MV-4-11 (cell line): ENCODE data around the gene SHB.

Experiments used
- DNase-seq: peaks from one replicate; lab custom pipeline; 2025; lab: John Stamatoyannopoulos, UW

Gene SHB

DNA sequence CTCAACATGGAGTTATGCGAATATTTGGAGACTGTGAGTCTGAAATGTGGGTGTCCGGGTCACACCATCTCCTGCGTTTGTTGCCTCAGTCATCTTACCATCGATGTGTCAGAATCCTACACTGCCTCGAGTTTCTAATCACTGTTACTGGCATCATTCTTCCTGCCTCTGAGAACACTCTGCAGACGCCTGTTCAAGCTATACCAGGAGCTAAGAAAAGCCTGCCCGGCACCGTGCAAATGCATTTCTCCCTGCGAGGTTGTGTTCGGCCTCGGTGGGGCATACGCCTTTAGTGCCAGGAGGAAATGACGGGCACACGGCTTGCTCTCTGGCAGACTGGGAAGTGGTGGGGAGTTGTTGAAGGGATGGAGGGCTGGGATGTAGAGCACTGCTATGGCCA is 133.9 kb downstream of the SHB start:
- DNase-seq = no peak

DNA sequence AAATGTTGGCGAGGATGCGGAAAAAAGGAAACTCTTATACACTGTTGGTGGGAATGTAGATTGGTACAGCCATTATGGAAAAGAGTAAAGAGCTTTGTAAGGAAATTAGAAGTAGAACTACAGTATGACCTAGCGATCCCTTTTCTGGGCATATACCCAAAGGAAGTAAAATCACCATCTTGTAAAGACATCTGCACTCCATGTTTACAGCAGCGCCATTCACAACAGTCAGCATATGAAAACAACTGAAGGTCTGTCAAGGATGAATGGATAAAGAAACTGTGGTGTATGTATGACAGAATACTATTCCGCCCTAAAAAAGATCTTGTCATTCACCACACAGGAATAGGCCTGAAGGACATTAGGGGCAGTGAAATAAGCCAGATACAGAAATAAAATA is 137.4 kb downstream of the SHB start:
- DNase-seq = no peak

DNA sequence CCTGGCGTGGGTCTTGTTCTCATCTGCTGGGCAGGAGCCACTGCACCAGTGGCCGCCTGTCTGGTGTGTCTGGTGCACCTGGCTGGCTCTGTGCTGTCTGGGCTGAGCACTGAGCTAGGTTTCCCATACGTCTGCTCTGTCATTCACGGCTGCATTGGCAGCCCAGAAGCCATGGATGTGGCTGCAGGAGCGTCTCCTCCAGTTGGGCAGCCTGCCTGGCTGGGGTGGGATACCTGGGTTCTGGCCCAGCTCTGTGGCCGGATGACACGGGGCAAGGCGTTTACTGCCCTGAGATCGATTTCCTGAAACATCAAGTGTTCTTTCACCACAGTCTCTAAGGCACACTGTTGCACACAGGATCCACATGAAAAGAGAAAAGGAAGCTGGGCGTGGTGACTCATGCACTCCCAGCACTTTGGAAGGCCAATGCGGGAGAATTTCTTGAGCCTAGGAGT is 139.6 kb downstream of the SHB start:
- DNase-seq = peak; percentile 76

GRCh38 chr9:37928552-37929430 is 140.2 kb downstream of the SHB start:
- no peak for DNase-seq

DNA sequence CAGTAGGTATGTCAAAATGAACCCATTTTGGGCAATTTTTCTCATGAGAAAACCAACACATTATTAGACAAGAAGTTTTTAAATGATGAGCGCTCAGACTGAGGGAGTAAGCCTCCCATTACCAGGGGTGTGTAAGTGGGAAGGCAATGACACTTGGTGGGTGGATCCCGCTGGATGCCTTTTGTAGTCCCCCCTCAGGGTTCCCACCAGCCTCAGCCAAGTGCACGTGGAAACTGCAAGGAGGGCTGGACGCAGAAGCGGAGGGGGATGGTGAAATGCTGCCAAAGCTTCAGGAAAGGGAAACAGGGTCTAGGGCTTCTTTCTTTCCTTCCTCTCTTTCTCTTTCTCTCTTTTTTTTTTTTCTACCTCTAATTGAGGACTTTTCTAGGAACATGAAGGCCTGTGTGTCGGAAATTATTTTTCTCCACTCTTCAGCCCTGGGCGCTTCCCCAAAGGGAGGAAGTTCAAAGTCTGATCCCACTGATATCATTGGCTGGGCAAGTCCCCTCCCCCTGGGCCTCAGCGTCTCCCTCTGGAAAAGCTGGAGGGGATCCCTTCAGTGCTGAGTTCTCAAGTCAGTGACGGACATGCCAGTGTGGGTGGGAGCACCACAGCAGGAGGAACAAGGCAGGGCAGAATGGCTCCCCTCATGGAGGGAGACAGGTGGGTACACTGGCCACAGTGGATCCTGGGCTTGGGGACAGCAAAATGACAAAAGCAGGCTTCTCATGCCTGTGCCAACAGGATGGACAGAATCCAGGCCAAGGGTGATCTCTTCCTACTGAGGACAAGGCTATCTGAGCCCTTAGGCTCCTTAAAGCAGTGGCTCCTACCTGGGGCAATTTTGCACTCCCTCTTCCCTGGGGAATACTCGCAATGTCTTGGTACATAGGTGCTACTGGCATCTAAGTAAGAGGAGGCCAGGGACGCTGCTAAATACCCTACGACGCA is 141.2 kb downstream of the SHB start:
- no peak for DNase-seq

GRCh38 chr9:37927132-37927531 is 141.9 kb downstream of the SHB start:
- no peak for DNase-seq

GRCh38 chr9:37926737-37927118 is 142.3 kb downstream of the SHB start:
- DNase-seq = peak; percentile 3

GRCh38 chr9:37925786-37926736 is 143.0 kb downstream of the SHB start:
- peak; percentile 79 for DNase-seq

DNA sequence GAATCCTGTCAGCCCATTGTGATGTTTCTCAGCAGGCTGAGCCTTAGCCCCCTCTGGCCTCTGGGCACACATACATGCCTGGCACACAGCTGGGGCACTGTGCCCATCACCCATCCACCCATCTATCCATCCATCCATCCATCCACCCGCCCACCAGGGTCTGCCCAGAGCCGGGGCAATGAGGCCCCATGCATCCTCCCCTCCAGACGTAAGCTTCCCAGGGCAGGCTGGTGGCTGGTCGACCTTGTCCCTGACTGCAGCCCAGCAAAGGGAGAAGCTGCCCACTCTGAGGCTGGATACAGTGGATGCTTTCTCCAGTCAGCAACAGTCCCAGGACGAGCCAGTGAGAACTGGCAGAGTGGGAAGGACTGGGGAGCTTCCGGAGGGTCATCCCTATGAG is 144.0 kb downstream of the SHB start:
- DNase-seq = no peak

DNA sequence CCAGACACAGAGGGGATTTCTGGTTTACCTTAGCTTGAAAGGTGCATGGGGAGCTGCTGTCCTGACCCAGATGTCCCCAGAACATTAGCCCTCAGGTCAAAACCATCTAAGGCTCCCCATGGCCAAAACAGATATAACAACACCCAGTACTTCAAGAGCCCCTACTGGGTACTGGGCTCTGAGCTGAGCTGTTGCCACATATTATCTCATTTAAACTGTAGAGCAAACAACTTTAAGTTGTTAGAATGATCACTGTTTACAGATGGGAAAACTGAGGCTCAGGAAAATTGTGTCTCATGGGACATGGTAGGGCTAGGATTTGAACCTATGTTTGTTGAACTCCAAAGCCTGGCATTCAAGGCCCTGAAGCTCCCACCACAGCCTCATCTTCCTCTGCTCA is 144.5 kb downstream of the SHB start:
- DNase-seq = no peak

DNA sequence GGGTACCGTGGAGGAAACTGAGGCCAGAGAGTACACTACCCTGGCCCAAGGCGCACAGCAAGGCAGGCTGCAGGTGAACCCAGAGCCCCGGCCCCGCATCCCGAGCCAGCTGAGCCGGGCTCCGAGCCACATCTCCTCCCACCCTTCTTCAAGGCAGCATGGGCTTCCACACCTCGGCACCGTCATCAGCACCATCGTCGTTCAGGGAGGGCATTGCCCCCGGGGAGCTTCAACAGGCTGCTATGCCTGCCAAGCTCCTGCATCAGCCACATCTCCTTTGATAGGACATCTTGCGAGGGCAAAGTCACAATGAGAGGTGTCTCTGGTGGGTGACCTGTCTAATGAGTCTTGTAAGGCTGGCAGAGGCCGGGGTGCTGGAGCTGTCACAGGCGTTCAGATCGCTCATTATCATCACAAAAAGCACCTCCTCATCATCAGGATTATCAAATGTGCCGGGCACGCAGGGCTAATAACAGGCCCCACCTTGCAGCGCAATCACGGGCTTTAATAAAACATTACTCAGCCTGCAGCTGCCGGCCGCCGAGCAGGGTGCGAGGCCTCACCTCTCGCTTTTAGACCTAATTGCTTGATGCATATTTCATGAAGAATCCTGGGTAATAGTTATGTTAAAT is 145.1 kb downstream of the SHB start:
- no peak for DNase-seq

GRCh38 chr9:37923118-37923795 is 145.8 kb downstream of the SHB start:
- no peak for DNase-seq

GRCh38 chr9:37922363-37923117 is 146.5 kb downstream of the SHB start:
- no peak for DNase-seq

DNA sequence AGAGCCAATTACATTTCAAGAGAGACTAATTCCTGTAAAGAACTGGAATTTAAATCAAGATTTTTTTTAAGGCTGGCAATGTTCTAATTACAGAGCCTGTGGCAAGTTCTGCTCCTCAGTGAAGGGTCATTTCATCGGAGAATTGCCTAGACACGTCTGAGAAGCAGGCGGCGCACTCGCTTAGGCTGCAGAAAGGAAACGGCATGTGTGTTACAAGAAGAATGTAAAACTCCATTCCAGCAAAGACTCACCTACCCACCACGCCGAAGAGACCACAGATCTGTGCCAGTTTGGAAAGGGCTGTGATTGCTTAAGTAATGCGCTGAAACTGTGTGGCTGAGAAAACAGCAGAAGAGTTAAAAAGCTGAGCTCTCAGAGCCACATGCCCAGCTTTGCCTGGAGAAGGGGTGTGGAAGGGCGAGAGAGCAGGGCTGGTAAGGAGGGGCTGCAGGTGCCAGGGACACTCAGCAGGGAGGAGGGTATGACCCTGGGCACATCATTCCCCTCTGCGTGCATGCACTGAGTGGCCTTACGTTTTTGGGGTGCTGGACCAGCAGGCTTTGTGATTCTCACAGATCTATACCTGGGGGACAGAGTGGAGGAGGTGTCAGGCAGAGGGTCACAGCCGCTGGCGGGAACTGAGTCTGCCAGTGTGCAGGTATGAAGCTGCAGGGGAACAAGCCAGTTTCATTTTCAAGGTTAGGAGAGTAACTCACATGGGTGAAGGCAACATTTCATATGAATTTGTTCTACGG is 147.3 kb downstream of the SHB start:
- no peak for DNase-seq

DNA sequence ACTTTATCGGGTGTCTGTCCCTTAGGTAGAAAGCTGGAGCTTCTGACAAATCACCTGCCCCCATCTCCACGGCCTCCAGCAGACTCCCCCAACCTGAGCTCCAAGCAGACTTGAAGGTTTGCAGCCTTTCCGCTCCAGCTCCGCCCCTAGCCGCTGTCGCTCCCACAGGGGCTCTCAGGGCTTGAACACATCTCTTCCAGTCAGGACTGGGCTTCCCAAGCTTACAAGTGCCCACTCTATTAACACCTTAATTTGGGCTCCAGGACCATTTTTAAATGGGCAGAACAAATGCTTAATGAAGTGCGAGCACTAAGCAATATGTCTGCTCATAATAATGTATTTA is 147.9 kb downstream of the SHB start:
- no peak for DNase-seq

- DNase-seq = peak; percentile 1
These were observed 148.4 kb downstream of the SHB start for GRCh38 chr9:37920471-37921167.

GRCh38 chr9:37919956-37920335 is 149.1 kb downstream of the SHB start:
- DNase-seq = no peak

DNA sequence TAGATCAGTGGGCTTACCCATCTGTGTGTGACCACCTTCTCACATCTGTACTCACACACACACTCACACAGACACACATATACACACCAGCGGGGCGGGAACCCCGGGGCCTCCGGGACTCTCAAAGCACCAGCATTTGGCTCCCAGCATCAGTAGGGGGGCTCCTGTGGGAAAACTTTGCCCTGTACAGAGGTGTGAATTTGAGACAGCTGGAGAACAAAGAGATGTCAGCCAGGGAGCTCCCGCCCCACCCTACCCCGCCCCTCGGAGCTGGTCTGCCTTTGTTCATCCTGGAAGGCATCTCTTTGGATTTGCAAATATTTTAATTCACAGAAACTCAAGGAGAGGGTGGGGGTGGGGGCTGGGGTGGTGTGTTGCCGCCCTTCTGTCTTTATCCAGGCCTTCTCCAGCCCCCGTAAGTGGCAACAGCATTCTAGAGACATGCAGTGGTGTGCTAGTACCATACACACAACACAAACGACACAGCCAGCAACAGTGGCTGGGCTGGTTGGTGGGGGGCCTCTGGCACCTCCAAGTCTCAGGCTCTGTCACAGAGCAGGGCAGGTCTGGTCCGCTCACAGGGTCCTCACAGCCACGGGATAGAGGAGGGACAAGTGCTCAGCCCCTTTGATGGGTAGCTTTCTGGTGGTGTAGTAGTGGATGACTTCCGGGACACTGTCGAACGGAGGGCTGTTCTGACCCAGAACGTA is 149.6 kb downstream of the SHB start:
- DNase-seq = no peak
